Peyer's patch (tissue), 4 donors: ENCODE measurements around the gene KIF18A.

Experiments
- CTCF ChIP-seq, 6 experiments: fragments of 450-650 bp in 4 of 6; fragments of 200-600 bp in 2 of 6; sonication (generic) in 1 of 6; IDR thresholded peaks; one replicate each; pipeline ENCODE4 v1.5.1; 2017 to 2019; ENCODE audit warnings: antibody characterized with exemption in 6 of 6, mild to moderate bottlenecking in 3 of 6, moderate library complexity in 1 of 6
- POLR2A ChIP-seq, 2 donors: fragments of 450-650 bp; IDR thresholded peaks; one replicate each; pipeline ENCODE4 v1.5.1; 2017; ENCODE audit warnings: antibody characterized with exemption in 2 of 2, mild to moderate bottlenecking in 2 of 2, moderate library complexity in 2 of 2

DNA sequence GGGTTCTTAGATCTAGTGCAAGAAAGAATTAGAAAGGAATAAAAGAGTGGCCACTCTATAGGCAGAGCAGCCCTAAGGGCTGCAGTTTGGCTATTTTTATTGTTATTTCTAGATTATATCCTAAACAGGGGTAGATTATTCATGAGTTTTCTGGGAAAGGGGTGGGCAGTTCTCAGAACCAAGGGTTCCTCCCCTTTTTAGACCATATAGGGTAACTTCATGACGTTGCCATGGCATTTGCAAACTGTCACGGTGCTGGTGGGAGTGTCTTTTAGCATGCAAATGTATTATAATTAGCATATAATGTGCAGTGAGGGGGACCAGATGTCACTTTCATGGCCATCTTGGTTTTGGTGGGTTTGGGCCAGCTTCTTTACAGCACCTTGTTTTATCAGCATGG, 44.8 kb upstream of the KIF18A start:
- TF ChIP-seq CTCF (IDR thresholded peaks at IDR 0.05) (no peak), POLR2A (IDR thresholded peaks at IDR 0.05) (no peak)
